GM12873 (cell line): ENCODE results near the gene PPP3CA.

Experiments used
- TF ChIP-seq, protein P1 (sequence below): IDR thresholded peaks from 2 replicates; pipeline ENCODE4 v1.5.1; 2012; ENCODE audit warnings: low read depth, mild to moderate bottlenecking, moderate library complexity, low read length, control low read depth; ENCODE audit not compliant: insufficient read depth; ENCODE audit errors: missing control alignments

The PPP3CA gene

DNA sequence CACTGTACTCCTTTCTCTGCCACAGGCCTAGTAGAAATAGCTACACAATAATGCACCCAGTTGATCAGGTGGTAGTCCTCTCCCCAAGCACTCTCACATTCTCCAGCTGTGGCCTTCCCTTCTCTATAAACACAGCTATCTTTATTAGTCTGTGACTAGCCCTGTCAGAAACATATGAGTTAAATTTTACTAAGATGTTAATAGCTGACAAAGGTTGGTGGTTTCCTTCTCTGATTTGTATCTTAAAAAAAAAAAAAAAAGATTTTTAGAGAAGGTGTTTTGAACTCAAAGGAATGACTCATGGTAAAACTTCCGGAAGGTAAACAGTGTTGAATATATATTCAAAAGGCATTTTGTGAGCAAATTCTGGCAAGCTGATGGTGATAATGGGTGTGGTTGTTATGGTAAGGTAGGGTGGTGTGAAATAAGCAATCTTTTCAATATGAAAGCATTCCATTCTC lies 327.4 kb downstream of the PPP3CA start:
- TF ChIP-seq, protein P1, sequence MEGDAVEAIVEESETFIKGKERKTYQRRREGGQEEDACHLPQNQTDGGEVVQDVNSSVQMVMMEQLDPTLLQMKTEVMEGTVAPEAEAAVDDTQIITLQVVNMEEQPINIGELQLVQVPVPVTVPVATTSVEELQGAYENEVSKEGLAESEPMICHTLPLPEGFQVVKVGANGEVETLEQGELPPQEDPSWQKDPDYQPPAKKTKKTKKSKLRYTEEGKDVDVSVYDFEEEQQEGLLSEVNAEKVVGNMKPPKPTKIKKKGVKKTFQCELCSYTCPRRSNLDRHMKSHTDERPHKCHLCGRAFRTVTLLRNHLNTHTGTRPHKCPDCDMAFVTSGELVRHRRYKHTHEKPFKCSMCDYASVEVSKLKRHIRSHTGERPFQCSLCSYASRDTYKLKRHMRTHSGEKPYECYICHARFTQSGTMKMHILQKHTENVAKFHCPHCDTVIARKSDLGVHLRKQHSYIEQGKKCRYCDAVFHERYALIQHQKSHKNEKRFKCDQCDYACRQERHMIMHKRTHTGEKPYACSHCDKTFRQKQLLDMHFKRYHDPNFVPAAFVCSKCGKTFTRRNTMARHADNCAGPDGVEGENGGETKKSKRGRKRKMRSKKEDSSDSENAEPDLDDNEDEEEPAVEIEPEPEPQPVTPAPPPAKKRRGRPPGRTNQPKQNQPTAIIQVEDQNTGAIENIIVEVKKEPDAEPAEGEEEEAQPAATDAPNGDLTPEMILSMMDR = no peak

DNA sequence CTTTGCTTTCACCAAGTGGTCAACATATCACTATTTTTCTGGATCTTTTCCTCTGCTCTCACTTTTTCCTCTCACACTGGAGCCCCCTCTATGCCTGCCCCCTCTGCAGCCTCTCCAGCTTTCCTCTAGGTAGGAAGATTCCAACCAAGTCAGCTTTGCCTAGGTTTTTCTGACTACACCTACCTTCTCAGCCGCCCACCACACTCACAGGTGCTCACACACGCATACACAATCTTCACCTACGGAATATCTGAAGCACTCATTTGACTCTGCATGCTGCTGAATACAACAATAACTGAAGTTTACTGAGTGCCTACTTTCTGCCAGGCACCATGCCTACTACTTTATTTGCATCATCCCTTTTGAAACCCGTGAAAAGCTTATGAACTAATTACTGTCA lies 328.0 kb downstream of the PPP3CA start:
- TF ChIP-seq, protein P1 = no peak

DNA sequence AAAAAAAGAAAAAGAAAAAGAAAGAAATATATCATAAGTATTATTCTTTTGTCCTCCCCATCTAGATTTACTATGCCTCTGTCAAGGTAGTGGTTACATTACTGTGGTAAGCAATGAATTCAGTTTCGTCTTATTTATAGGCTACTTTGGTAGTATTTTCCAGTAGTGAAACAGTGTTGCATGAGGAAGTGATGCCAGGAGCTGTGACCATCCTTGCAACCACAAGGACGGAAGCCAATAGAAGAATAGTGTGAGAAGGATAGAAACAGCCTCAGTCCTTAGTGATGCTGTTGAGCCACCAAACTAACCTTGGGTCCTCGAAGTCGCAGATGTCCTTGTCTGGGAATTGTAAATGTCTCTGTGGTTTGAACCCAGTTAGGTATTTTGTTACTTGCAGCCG lies 328.5 kb downstream of the PPP3CA start:
- TF ChIP-seq, protein P1 = no peak

DNA sequence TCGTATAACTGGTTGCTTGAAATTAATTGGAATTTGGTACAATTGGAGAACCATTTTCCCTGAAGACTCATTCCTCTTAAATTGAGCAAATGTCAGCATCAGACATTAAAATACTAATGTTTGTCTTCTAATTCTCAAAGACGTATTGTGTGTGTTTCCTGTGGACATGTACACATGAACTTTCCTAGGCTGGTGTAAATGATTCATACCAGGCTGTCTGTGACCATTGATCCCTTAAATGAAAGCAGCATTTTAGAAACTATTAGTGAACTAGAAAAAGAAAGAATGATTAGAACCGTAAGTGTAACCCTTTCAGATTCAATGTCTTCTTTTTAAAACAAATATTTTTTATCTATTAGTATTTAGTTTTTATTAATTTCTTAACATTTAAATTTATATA lies 332.9 kb downstream of the PPP3CA start:
- TF ChIP-seq, protein P1 = no peak

DNA sequence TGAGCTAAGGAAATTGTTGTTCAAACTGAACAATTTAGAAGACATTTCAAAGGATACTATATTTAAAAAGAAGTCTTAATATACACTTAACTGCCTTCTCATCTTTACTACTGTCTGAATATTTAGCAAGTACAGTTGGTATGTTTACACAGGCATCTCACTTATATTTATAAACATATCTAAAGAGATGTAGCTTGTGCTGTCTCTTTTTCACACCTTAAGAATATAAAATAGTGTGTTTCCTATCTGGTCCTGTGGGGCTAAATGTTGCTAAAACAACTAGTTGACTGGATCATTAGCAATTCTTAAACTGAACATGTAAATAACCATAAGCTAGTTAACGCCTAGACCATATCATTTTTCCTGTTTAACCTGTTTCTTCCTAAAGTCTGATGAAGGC lies 336.3 kb downstream of the PPP3CA start:
- TF ChIP-seq, protein P1 = no peak

- TF ChIP-seq, protein P1 = no peak
Observed at GRCh38 chr4:101009471-101009870, 337.9 kb downstream of the PPP3CA start.

DNA sequence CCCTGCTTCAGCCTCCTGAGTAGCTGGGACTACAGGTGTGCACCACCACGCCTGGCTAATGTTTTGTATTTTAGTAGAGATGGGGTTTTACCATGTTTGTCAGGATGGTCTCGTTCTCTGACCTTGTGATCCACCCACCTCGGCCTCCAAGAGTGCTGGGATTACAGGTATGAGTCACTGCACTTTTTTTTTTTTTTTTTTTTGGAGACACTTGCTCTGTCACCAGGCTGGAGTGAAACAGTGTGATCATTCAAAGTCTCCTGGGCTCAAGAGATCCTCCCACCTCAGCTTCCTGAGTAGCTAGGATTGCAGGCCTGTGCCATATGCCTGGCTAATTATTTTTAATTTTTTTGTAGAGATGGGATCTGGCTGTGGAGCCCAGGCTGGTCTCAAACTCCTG lies 338.8 kb downstream of the PPP3CA start:
- TF ChIP-seq, protein P1 = no peak
